KBM-7 (cell line): ENCODE results near the gene CRLF3.
"Not testable (repeated sequence)": the region's sequence is repeated elsewhere in the genome, so short reads cannot be mapped to it uniquely, and the experiment has no call there.

Experiments used
- DNase-seq: peaks from one replicate; pipeline ENCODE4 v3.0.0-alpha.2; 2015
- in situ Hi-C: fragments of 300-500 bp; cut with MboI; formaldehyde crosslinking; loops from 2 replicates; pipeline ENCODE4 v1.14.3; 2020; ENCODE audit warnings: low sequenced_read_pairs, low pct_unique_long_range_greater_than_20kb, mixed read lengths

CRLF3 gene

DNA sequence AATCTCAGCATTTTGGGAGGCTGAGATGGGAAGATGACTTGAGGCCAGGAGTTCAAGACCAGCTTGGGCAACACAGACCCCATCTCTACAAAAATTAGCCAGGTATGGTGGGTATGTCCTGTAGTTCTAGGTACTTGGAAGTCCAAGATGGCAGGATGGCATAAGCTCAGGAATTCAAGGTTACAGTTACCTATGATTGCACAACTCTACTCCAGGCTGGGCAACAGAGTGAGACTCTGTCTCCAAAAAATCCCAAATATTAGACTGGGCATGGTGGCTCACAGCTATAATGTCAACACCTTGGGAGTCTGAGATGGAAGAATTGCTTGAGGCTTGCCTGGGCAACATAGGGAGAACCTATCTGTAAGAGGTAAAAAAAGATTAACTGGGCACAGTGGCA is 63.4 kb downstream of the CRLF3 start:
- no peak for DNase-seq
- in situ Hi-C loops = no loop called here

DNA sequence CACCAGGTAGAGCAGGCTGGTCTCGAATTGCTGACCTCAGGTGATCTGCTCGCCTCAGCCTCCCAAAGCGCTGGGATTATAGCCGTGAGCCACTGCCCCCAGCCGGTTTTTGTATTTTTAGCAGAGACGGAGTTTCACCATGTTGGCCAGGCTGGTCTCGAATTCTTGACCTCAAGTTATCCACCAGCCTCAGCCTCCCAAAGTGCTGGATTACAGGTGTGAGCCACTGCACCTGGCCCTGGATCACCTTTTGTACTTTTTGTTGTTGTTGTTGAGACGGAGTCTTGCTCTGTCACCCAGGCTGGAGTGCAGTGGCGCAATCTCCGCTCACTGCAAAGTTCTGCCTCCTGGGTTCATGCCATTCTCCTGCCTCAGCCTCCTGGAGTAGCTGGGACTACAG is 71.2 kb downstream of the CRLF3 start:
- in situ Hi-C loops, DNase-seq: not testable (repeated sequence)

DNA sequence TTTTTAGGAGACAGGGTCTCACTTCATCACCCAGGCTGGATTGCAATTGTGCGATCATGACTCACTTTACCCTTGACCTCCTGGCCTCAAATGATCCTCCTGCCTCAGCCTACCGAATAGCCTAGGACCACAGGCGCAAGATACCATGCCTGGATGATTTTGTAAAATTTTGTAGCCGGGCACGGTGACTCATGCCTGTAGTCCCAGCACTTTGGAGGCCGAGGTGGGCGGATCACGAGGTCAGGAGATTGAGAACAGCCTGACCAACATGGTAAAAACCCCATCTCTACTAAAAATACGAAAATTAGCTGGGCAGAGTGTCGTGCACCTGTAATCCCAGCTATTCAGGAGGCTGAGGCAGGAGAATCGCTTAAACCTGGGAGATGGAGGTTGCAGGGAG is 73.5 kb downstream of the CRLF3 start:
- DNase-seq, in situ Hi-C loops: not testable (repeated sequence)

DNA sequence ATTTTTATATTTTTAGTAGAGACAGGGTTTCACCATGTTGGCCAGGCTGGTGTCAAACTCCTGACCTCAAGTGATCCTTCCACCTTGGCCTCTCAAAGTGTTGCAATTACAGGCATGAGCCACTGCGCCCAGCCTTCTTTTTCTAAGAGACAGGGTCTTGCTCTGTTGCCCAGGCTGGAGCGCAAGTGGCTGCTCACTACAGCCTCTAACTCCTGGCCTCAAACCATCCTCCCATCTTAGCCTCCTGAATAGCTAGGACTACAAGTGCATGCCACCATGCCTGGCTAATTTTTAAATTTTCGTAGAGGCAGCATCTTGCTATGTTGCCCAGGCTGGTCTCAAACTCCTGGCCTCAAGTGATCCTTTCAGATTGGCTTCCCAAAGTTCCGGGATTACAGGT is 76.9 kb downstream of the CRLF3 start:
- in situ Hi-C loops, DNase-seq: not testable (repeated sequence)

DNA sequence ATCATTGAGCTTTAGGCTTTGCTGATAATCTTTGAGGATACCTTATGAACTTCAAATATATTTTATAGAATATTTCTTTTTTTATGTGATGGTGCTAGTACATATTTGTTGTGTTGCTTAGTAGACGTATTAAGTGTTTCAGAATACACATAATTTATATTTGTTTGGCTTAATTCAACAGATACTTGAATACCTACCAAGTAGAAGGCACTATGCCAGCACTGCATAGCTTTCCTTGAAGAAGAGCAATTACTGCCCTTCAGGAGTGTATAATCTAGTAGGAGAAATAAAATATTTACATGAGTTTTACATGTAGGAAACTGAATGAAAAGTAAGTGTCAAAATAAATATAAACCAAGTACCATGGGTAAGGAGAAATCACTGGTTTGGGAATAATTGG is 81.8 kb downstream of the CRLF3 start:
- DNase-seq, in situ Hi-C loops: not testable (repeated sequence)

DNA sequence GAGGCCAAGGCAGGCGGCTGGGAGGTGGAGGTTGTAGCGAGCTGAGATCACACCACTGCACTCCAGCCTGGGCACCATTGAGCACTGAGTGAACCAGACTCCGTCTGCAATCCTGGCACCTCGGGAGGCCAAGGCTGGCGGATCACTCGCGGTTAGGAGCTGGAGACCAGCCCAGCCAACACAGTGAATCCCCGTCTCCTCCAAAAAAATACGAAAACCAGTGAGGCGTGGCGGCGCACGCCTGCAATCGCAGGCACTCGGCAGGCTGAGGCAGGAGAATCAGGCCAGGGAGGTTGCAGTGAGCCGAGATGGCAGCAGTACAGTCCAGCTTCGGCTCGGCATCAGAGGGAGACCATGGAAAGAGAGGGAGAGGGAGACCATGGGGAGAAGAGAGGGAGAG is 88.1 kb downstream of the CRLF3 start:
- in situ Hi-C loops, DNase-seq: not testable (repeated sequence)

DNA sequence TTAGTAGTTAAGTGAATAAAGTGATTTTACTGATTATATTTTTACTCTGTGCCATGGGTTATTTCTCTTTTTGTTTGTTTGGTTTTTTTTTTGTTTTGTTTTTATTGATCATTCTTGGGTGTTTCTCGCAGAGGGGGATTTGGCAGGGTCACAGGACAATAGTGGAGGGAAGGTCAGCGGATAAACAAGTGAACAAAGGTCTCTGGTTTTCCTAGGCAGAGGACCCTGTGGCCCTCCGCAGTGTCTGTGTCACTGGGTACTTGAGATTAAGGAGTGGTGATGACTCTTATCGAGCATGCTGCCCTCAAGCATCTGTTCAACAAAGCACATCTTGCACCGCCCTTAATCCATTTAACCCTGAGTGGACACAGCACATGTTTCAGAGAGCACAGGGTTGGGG is 88.8 kb downstream of the CRLF3 start:
- in situ Hi-C loops, DNase-seq: not testable (repeated sequence)

DNA sequence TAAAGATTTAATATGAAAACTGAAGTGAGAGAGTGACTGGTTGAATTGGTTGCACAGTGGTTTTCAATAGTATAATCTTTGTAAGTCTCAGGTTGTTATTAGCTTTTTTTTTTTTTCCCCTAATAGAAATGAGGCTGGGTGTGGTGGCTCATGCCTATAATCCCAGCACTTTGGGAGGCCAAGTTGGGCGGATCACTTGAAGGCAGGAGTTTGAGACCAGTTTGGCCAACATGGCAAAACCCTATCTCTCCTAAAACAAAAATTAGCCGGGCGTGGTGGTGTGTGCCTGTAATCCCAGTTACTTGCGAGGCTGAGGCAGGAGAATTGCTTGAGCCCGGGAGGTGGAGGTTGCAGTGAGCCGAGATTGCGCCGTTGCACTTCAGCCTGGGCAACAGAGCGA is 89.3 kb downstream of the CRLF3 start:
- in situ Hi-C loops, DNase-seq: not testable (repeated sequence)

DNA sequence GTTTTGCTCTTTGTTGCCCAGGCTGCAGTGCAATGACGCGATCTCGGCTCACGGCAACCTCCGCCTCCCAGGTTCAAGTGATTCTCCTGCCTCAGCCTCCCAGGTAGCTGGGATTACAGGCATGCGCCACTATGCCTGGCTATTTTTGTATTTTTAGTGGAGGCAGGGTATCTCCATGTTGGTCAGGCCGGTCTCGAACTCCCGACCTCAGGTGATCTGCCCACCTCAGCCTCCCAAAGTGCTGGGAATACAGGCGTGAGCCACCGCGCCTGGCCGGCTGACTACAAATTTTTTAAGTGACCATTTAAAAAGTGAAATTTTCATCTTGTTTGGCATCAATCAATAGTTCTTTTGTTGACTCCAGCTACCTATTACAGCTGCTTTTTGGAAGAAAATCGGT is 90.3 kb downstream of the CRLF3 start:
- in situ Hi-C loops = not testable (repeated sequence)

More for the DNA sequence above, 90.3 kb downstream of the CRLF3 start:
- not testable (repeated sequence) for DNase-seq
